ENCODE measurements around the gene FXYD5. TPM values are rescaled to one million over a fixed set of nuclear protein-coding genes. Genes with fewer than 3 reads are reported as not detected.

The FXYD5 gene
- total RNA-seq, 1 donor from 2014 or later: 0.62 TPM

- H3K9me3 Mint-ChIP-seq (ENCODE audit: low read depth): no peaks in the 10 kb centered on the region
- H3K4me3 Mint-ChIP-seq (ENCODE audit: low read depth): no peak overlapping the region
- TF ChIP-seq, protein P1, sequence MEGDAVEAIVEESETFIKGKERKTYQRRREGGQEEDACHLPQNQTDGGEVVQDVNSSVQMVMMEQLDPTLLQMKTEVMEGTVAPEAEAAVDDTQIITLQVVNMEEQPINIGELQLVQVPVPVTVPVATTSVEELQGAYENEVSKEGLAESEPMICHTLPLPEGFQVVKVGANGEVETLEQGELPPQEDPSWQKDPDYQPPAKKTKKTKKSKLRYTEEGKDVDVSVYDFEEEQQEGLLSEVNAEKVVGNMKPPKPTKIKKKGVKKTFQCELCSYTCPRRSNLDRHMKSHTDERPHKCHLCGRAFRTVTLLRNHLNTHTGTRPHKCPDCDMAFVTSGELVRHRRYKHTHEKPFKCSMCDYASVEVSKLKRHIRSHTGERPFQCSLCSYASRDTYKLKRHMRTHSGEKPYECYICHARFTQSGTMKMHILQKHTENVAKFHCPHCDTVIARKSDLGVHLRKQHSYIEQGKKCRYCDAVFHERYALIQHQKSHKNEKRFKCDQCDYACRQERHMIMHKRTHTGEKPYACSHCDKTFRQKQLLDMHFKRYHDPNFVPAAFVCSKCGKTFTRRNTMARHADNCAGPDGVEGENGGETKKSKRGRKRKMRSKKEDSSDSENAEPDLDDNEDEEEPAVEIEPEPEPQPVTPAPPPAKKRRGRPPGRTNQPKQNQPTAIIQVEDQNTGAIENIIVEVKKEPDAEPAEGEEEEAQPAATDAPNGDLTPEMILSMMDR (IDR thresholded peaks at IDR 0.05; ENCODE audit: unreplicated experiment): no peak
- no peak for DNase-seq (ENCODE audit: low spot score, unreplicated experiment)
- peak overlapping the region; percentile 69 for H3K27ac Mint-ChIP-seq
- no peaks in the 10 kb centered on the region for H3K36me3 Mint-ChIP-seq (ENCODE audit: insufficient read depth)
- peaks cover 28% of the 10 kb centered on the region for H3K4me1 Mint-ChIP-seq (ENCODE audit: low read depth)
- peaks cover 14% of the 10 kb centered on the region for H3K27me3 Mint-ChIP-seq
Observed at GRCh38 chr19:35112995-35113688, 41.4 kb upstream of the FXYD5 start.

DNA sequence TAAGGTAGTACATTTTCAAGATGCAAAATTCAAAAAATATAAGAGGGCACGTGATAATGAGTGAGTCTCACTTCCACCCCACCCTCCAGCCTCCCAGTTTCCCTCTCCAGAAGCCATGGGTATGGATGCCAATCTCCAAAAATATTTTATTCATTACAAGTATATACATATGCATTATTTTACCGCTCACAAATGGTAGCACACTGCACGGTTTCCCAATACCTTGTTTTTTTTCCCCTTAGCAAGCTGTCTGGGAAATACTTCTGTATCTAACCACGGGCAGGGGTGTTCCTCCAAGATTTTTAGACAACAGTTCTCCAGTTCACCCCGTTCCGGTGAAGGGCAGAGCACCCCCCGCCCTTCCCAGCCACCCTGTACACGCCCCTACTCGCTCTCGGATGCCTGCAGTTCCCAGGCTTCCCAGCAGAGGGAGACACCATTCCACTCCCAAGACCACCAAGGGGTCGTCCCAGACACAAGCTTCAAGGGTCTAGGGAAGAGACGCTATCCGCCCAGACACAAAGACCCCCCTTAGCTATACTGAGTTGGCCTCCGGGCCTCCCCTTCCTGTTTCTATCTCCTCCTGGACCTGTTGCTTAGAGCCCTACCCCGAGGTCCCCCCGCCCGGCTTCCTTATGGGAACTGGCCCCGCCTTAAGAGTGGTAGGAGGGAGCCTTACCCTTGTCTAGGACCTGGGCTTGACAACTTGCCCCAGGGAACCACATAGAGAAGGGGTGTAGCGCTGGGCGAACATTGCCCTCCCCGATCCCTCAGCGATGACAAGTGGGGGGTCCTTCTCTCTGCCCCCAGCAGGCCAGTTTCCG lies 40.0 kb upstream of the FXYD5 start:
- peaks cover 30% of the 10 kb centered on the region for H3K4me1 Mint-ChIP-seq (ENCODE audit: low read depth)
- peak; percentile 75 for DNase-seq (ENCODE audit: low spot score, unreplicated experiment)
- H3K27ac Mint-ChIP-seq: no peak overlapping the region
- TF ChIP-seq, protein P1 (IDR thresholded peaks at IDR 0.05; ENCODE audit: unreplicated experiment): peak; percentile 97
- H3K4me3 Mint-ChIP-seq (ENCODE audit: low read depth): peak overlapping the region; percentile 38
- no peaks in the 10 kb centered on the region for H3K36me3 Mint-ChIP-seq (ENCODE audit: insufficient read depth)
- no peaks in the 10 kb centered on the region for H3K9me3 Mint-ChIP-seq (ENCODE audit: low read depth)
- peaks cover 14% of the 10 kb centered on the region for H3K27me3 Mint-ChIP-seq

DNA sequence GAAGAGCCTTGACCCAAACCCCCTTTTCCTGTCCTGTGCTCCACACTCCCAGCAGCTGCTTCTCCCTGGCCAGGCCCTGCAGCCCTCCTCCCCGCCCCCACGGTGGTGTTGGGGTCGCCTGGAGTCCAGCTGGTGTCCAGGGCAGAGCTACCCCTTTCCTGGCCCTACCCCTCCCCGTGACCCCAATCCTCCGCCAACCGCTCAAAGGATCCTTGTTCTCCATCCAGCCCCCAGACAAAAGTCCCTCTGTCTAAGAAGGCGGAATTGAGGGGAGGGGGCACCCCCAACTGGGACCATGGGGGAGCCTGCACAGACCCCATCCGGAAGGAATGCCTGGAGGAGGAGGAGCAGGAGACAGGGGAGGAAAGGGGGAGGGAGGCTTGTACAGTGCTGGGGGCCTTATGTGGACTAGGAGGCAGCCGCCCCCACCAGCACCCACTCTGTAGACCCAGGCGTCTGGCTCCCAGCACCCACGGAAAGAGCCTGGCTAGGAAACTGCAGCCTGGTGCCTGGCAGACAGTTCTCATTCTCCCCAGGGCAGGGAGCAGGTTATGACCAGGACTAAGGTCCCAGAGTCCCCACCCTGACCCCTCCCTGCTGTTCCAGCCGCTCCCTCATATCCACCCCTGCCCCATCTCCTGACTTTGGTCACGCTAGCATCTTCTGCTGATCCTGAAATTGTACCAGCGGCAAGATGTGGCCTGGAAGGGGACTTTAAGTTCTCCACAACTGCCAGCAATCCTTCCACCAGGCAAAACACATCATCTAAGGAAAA lies 39.2 kb upstream of the FXYD5 start, which contains the start of gene FXYD3:
TSS of gene FXYD3 (plus strand) at position 647 of the 775 bp plus-strand sequence. CDS start 3,554 bp downstream, outside the sequence.
- H3K27ac Mint-ChIP-seq: peak within 1 kb of the TSS; percentile 82
- no peaks in the 10 kb centered on the region for H3K9me3 Mint-ChIP-seq (ENCODE audit: low read depth)
- H3K27me3 Mint-ChIP-seq: peaks cover 14% of the 10 kb centered on the region
- DNase-seq (ENCODE audit: low spot score, unreplicated experiment): no peak
- no peaks in the 10 kb centered on the region for H3K36me3 Mint-ChIP-seq (ENCODE audit: insufficient read depth)
- H3K4me1 Mint-ChIP-seq (ENCODE audit: low read depth): peaks cover 30% of the 10 kb centered on the region
- peak within 1 kb of the TSS; percentile 61 for H3K4me3 Mint-ChIP-seq (ENCODE audit: low read depth)
- TF ChIP-seq, protein P1 (IDR thresholded peaks at IDR 0.05; ENCODE audit: unreplicated experiment): no peak

DNA sequence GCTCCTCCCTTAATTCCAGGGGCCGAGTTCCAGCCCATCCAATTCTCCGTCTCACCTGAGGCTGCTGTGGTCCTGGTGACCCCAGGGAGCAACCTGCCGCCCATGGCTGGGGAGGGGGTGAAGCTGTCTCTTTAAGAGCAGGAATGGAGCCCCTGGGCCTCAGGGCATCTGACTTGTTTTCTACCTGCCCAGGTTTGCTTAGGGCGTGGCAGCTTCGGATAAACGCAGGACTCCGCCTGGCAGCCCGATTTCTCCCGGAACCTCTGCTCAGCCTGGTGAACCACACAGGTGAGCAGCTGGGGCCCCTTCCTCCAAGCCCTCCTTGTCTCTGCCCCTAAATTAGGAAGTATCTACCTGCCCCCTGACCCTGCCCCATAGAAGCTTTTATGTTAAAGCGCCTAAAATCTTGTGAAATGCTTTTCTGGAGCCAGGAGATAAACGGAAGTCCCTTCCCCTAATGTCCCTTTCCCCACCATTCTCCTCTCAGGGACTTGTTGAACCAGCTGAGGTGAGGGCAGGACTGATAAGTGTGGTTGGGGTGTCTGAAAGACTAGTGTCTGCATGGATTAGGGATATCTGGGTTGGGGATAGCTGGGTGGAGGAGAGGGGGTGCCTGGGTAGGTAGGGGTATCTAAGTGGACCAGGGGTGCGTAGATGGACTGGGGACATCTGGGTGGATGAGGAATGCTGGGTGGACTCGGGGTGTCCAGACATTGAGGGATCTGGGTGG lies 38.3 kb upstream of the FXYD5 start:
- H3K27me3 Mint-ChIP-seq: peaks cover 14% of the 10 kb centered on the region
- TF ChIP-seq, protein P1 (IDR thresholded peaks at IDR 0.05; ENCODE audit: unreplicated experiment): no peak
- H3K36me3 Mint-ChIP-seq (ENCODE audit: insufficient read depth): no peaks in the 10 kb centered on the region
- no peak for DNase-seq (ENCODE audit: low spot score, unreplicated experiment)
- peak overlapping the region; percentile 82 for H3K27ac Mint-ChIP-seq
- H3K4me3 Mint-ChIP-seq (ENCODE audit: low read depth): peak overlapping the region; percentile 61
- H3K4me1 Mint-ChIP-seq (ENCODE audit: low read depth): peaks cover 27% of the 10 kb centered on the region
- no peaks in the 10 kb centered on the region for H3K9me3 Mint-ChIP-seq (ENCODE audit: low read depth)

All from progenitor cell of endocrine pancreas (in vitro differentiated cells).